ENCODE results near the gene ABCC2. TPM values are rescaled to one million over a fixed set of nuclear protein-coding genes. Genes with fewer than 3 reads are reported as not detected.
"Not testable (repeated sequence)": the region's sequence is repeated elsewhere in the genome, so short reads cannot be mapped to it uniquely, and the experiment has no call there.

The ABCC2 gene
- total RNA-seq, 2 donors from 2014 or later: 1.3 to 4.3 TPM

DNA sequence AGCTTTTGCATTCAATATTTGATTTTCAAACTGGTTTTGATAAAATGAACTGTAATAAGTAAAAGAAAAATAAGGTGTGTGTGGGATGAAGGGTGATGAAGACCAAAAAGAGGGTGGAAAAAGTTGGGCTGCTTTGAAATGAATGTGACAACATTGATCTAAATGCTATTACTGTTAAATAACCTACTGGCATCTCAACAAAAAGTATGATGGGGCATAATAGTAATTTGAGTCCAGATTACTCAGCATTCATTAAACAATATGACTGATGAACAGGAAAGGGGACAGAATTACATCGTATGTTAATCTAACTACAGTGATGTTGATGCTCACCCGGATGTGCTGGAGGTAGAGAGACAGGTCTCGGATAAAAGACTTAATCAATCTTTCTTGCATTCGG, 112.2 kb downstream of the ABCC2 start:
- no peak overlapping the region for H3K27ac ChIP-seq
- 85 to 89% methylated on average over 4 of the region's 4 CpGs for WGBS, 2 donors
- H3K4me1 ChIP-seq: no peaks in the 10 kb centered on the region
- H3K9me3 ChIP-seq: no peaks in the 10 kb centered on the region
- TF ChIP-seq POLR2A (IDR thresholded peaks at IDR 0.05): no peak
- H3K27me3 ChIP-seq: no peaks in the 10 kb centered on the region
- ATAC-seq (no peak), DNase-seq (no peak)
- peaks cover 5 to 56% of the 10 kb centered on the region in 2 donors for H3K36me3 ChIP-seq (replicated peaks in 1 of 2; ENCODE audit: insufficient read depth in 1 of 2, low read depth in 2 of 2)
- no peak overlapping the region for H3K4me3 ChIP-seq
- intact Hi-C loops (cut with DNase I): no loop called here

DNA sequence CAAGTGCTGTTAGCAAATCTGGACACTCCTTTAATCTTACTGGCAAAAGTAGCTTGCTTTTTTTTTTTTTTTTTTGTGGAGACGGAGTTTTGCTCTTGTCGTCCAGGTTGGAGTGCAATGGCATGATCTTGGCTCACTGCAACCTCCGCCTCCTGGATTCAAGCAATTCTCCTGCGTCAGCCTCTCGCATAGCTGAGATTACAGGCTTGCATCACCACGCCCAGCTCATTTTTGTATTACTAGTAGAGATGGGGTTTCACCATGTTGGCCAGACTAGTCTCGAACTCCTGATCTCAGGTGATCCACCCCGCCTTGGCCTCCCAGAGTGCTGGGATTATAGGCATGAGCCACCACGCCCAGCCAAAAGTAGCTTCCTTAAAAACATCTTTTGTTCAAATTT, 112.6 kb downstream of the ABCC2 start:
- WGBS, 2 donors: 92 to 96% methylated on average over 9 of the region's 9 CpGs

DNA sequence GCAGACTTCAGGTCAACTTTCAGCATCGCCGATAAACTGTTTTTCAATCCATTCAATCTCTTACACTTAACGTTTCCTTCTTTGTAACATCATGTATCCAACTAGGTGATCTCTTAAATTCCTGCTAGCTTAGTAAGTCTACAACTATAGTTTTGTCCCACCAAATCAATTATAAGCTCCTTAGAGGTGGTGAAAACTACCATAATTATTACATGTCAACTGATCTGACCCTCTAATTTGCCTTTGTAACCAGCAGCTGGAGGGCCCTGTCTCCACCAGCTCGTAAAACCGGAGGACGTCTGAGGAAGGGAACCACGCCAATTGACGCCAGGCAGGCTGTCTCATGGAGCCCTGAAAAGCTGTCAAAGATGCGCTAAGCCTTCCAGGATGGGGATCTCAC, 113.4 kb downstream of the ABCC2 start:
- H3K4me1 ChIP-seq: no peaks in the 10 kb centered on the region
- H3K36me3 ChIP-seq (replicated peaks in 1 of 2; ENCODE audit: insufficient read depth in 1 of 2, low read depth in 2 of 2): peaks cover 5 to 49% of the 10 kb centered on the region in 2 donors
- DNase-seq (no peak), ATAC-seq (no peak)
- intact Hi-C loops (cut with DNase I): no loop called here
- WGBS, 2 donors: 89 to 91% methylated on average over 9 of the region's 9 CpGs
- H3K9me3 ChIP-seq: no peaks in the 10 kb centered on the region
- no peak overlapping the region for H3K27ac ChIP-seq
- H3K4me3 ChIP-seq: no peak overlapping the region
- no peaks in the 10 kb centered on the region for H3K27me3 ChIP-seq
- no peak for TF ChIP-seq POLR2A (IDR thresholded peaks at IDR 0.05)
- TF ChIP-seq, protein P1, sequence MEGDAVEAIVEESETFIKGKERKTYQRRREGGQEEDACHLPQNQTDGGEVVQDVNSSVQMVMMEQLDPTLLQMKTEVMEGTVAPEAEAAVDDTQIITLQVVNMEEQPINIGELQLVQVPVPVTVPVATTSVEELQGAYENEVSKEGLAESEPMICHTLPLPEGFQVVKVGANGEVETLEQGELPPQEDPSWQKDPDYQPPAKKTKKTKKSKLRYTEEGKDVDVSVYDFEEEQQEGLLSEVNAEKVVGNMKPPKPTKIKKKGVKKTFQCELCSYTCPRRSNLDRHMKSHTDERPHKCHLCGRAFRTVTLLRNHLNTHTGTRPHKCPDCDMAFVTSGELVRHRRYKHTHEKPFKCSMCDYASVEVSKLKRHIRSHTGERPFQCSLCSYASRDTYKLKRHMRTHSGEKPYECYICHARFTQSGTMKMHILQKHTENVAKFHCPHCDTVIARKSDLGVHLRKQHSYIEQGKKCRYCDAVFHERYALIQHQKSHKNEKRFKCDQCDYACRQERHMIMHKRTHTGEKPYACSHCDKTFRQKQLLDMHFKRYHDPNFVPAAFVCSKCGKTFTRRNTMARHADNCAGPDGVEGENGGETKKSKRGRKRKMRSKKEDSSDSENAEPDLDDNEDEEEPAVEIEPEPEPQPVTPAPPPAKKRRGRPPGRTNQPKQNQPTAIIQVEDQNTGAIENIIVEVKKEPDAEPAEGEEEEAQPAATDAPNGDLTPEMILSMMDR (IDR thresholded peaks at IDR 0.05): no peak

More for the DNA sequence above, 112.6 kb downstream of the ABCC2 start:
- H3K4me1 ChIP-seq; H3K27ac ChIP-seq; H3K4me3 ChIP-seq; DNase-seq; H3K9me3 ChIP-seq; H3K27me3 ChIP-seq; intact Hi-C loops (cut with DNase I); ATAC-seq: not testable (repeated sequence)
- peaks cover 5 to 53% of the 10 kb centered on the region in 2 donors for H3K36me3 ChIP-seq (replicated peaks in 1 of 2; ENCODE audit: insufficient read depth in 1 of 2, low read depth in 2 of 2)

Other genes starting within 250 kb of the ABCC2 start
- gene NKX2-3, start 249.7 kb upstream of the ABCC2 start, total RNA-seq: 1 to 10 TPM in 1 of 2 donors, not detected in 1; 2.9 TPM
- 10 to 100 TPM; 15.3 to 22.1 TPM for gene SLC25A28, start 162.2 kb upstream of the ABCC2 start, total RNA-seq
- gene ENTPD7, start 123.1 kb upstream of the ABCC2 start, total RNA-seq: 10 to 100 TPM in 1 of 2 donors, 1 to 10 TPM in 1; 9.3 to 17.1 TPM
- gene COX15, start 50.5 kb upstream of the ABCC2 start, total RNA-seq: 10 to 100 TPM in 1 of 2 donors, 1 to 10 TPM in 1; 9.6 to 17.9 TPM
- 10 to 100 TPM in 1 of 2 donors, 1 to 10 TPM in 1; 8.6 to 14.8 TPM for gene CUTC, start 50.4 kb upstream of the ABCC2 start, total RNA-seq
- gene DNMBP, start 227.3 kb downstream of the ABCC2 start, total RNA-seq: 10 to 100 TPM; 11.5 to 19.2 TPM

All from body of pancreas (tissue), 4 donors.